ENCODE measurements around the gene COTL1. TPM values are rescaled to one million over a fixed set of nuclear protein-coding genes. Genes with fewer than 3 reads are reported as not detected.

The COTL1 gene
- total and polyA plus RNA-seq, 9 of the 15 experiments (the other 6 are each of a cell fraction or from before 2014, with no cell fraction given): 27.7 to 185 (median 72.5) TPM

GRCh38 chr16:84647828-84648594 is 30.1 kb upstream of the COTL1 start, which contains the start of gene KLHL36 (continued):
- no peak for TF ChIP-seq GABPB2 (CRISPR knock-in tag; conservative IDR thresholded peaks at IDR 0.05)
- no peak for TF ChIP-seq CHD7 (IDR thresholded peaks at IDR 0.05; ENCODE audit: low read depth, low read length)
- TF ChIP-seq HIVEP1 (CRISPR knock-in tag; IDR thresholded peaks at IDR 0.05): no peak
- peak; percentile 95 for TF ChIP-seq GATAD2A (IDR thresholded peaks at IDR 0.05)
- TF ChIP-seq ID3 (CRISPR knock-in tag; IDR thresholded peaks at IDR 0.05): no peak
- peak; percentile 89; the same call in 1 of the 2 replicates for TF ChIP-seq ID3 (tag; IDR thresholded peaks at IDR 0.05)
- no peak for TF ChIP-seq RBM15 (IDR thresholded peaks at IDR 0.05; ENCODE audit: insufficient read depth, low read length)
- TF ChIP-seq ZNF584 (CRISPR knock-in tag; IDR thresholded peaks at IDR 0.05; ENCODE audit: low read depth): no peak
- TF ChIP-seq AFF1 (IDR thresholded peaks at IDR 0.05; ENCODE audit: low read depth in 1 of 2, partially characterized antibody in 2 of 2): no peak
- no peak for TF ChIP-seq ZFP30 (CRISPR knock-in tag; IDR thresholded peaks at IDR 0.05; ENCODE audit: borderline replicate concordance)
- peak; percentile 57 for TF ChIP-seq SUPT5H (IDR thresholded peaks at IDR 0.05)

All from K562 (cell line).